Pancreas (tissue), 10 donors: ENCODE data around the gene ERF. TPM values are rescaled to one million over a fixed set of nuclear protein-coding genes. Genes with fewer than 3 reads are reported as not detected.
A peak's percentile ranks its signal among the peaks of the same experiment; 100 is the strongest.

Experiments
- ATAC-seq, 4 donors: fragments of 200-7000 bp; cut with Tn5 transposase; one replicate each; pipeline versions ENCODE4 v1.8.0 to v1.9.1; 2020; ENCODE audit warnings: mild to moderate bottlenecking in 4 of 4, moderate library complexity in 4 of 4
- DNase-seq, 6 donors: peaks; one replicate each; pipeline ENCODE4 v3.0.0-alpha.2; 2020
- FAIRE-seq: peaks from 2 replicates; lab custom pipeline; 2012; peaks lifted over from hg19 to GRCh38; lab: Jason Lieb, UNC
- H3K27ac ChIP-seq, 4 donors: fragments of 200-600 bp; sonication (generic); 1 replicate in 3 of 4; 2 replicates in 1 of 4; pipeline versions ENCODE4 v1.5.0 to v1.8.0; 2020
- H3K27me3 ChIP-seq, 4 donors: fragments of 200-600 bp; one replicate each; pipeline ENCODE4 v1.8.0; 2021
- H3K36me3 ChIP-seq, 3 donors: fragments of 200-600 bp; sonication (generic) in 1 of 3; one replicate each; pipeline versions ENCODE4 v1.5.0 to v1.8.0; 2020 to 2021
- H3K4me1 ChIP-seq, 3 donors: fragments of 200-600 bp; one replicate each; pipeline ENCODE4 v1.8.0; 2021
- H3K4me3 ChIP-seq, 4 donors: fragments of 200-600 bp; sonication (generic) in 2 of 4; one replicate each; pipeline versions ENCODE4 v1.5.0 to v1.8.0; 2020 to 2021
- H3K9me3 ChIP-seq, 4 donors: fragments of 200-600 bp; one replicate each; pipeline ENCODE4 v1.8.0; 2021
- CTCF ChIP-seq, 4 donors: fragments of 200-600 bp; sonication (generic) in 3 of 4; IDR thresholded peaks; one replicate each; pipeline versions ENCODE4 v1.5.0 to v1.8.0; 2021; ENCODE audit warnings: antibody characterized with exemption in 4 of 4
- WGBS, 2 donors: extraction: QIAGEN DNeasy Blood & Tissue Kit; methylation state at CpG; one replicate each; pipeline ENCODE4 v1.1.7; 2013; 5-methylcytosine and 5-hydroxymethylcytosine counted together
- intact Hi-C, 3 donors: fragments of 100-400 bp; cut with DNase I; formaldehyde crosslinking; loops; one replicate each; pipeline versions ENCODE4 v1.11.1 to v1.14.2; 2022
- polyA plus RNA-seq, 2 donors: library from polyadenylated mRNA; stranded (reverse); fragments of 200-250 nt; gene quantifications; one replicate each; pipeline ENCODE4 v1.2.3, GENCODE V29; 2013
- total RNA-seq, 6 donors: library from RNA; stranded (reverse); fragmentation: NEBNext Ultra II Directional in 4 of 6; extraction: Animal tissue kit (Norgen Biotek cat#: 25700) in 4 of 6; gene quantifications; one replicate each; pipeline versions ENCODE4 v1.2.1 to v1.2.4, GENCODE V29; 2021 to 2023
- donor health status: healthy with polysubstance abuse.
- donor health status: DM: no; HTN: no; CAD: no; lungs with moderate emphysema.
- donor health status: DM: no; HTN: no; CAD: no.
- donor health status: control.
- donor health status: control.
- donor health status: Bipolar disorder and iron deficiency.
- donor health status: DM: yes; HTN: yes; CAD: no.
- donor health status: DM: no; HTN: no; CAD: no.
- donor health status: DM: no; HTN: no; CAD: no.
- donor health status: DM: yes; HTN: yes; CAD: no.

The ERF gene
- total and polyA plus RNA-seq, 8 donors, result 20.5 to 48.5 (median 22.9) TPM

DNA sequence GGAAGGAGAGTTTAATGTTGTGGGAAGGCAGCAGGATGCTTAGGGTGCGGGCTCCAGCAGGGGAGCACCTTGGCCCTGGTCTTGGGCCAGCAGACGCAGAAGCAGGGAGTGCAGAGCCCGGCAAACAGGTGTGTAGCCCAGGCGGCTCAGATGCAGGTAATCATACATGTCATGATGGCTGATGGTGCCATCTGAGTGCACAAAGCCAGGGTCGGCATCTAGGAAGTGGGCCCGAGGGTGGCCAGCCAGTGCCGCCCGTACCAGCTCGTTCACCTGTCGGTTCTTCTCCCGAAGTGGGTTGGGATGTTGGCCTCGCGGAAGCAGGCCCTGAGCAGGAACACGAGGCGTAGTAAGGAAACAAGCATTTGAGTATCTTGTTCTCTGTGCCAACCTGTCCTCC lies 42.1 kb upstream of the ERF start:
- TF ChIP-seq CTCF (IDR thresholded peaks at IDR 0.05), result no peak
- Histone ChIP-seq H3K27ac (no peak overlapping the region), H3K4me3 (no peak overlapping the region), H3K9me3 (no peaks in the 10 kb centered on the region), H3K36me3 (peaks cover 0 to 11% (median 6%) of the 10 kb centered on the region in 3 donors), H3K4me1 (peaks cover 0 to 6% (median 5%) of the 10 kb centered on the region in 3 donors), H3K27me3 (no peaks in the 10 kb centered on the region)
- intact Hi-C loops, result loop anchor here in 1 of 3 donors (10.0 kb wide), 2 partner anchors 52 to 162 kb away; partner anchors contain the start of genes GSK3A and POU2F2
- 88 to 91% methylated on average over 15 of the region's 15 CpGs for WGBS, 2 donors
- ATAC-seq (no peak), FAIRE-seq (no peak), DNase-seq (no peak)

DNA sequence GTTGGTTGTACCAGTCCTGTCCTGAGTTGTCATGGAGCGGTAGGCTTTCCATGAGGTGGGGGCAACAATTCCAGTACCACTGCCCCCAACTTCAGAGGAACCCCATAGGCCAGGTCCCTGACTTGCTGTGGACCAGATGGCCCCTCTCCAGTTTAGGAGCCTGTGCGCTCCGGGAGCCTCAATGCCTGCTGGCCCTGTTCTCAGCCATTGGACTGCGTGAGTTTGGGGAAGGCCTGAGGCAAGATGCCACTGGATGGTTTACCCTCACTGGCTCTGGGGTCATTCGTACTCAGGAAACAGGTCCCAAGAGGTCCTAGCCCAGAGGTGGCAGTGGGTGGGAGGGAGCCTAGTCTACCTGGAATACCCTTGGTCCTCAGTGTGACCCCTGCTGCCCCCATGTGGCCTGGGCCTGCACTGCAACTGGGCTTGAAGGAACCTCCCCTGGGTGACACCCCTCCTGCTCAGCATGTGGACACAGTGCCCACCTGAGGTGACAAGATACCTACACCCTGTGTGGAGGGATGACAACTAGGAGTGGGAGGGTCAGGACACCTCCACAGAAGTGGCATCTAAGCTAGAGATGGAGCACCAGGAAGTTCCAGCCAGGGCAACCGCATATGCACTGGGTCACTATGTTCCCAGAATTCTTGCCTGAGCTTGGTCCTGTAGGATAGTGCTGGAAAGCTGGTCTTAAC lies 41.0 kb upstream of the ERF start:
- Histone ChIP-seq H3K27me3 (no peaks in the 10 kb centered on the region), H3K27ac (no peak overlapping the region), H3K36me3 (peaks cover 0 to 16% (median 14%) of the 10 kb centered on the region in 3 donors), H3K9me3 (no peaks in the 10 kb centered on the region), H3K4me3 (no peak overlapping the region), H3K4me1 (no peaks in the 10 kb centered on the region)
- peak; percentile 86 to 91 (median 89) for TF ChIP-seq CTCF (IDR thresholded peaks at IDR 0.05)
- WGBS, 2 donors, result 78 to 79% methylated on average over 6 of the region's 6 CpGs
- intact Hi-C loops, result loop anchor here in 1 of 3 donors (10.0 kb wide), 2 partner anchors 51 to 161 kb away; partner anchors contain the start of genes GSK3A and POU2F2
- ATAC-seq, result peak; percentile 73 to 93 (median 86)
- peak; percentile 71 to 97 (median 86) for DNase-seq
- no peak for FAIRE-seq

DNA sequence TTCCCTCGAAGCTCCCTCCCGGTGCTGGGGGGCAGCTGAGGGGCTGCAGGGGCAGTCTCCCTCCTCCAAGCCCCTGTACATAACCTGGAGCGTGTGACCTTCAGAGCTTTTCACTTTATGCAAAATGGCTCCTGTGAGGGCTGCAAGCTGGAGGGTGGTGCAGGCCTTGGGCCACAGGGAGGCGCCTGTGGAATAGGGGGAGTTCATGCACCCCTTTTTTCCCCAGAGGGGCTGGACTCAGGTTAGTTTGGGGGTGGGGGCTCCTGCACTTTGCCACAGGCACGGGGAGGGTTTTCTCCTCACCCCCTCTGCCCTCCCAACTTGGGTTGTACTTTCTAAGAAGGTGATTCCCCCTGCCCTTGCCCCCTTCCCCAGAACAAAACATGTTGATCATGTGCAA lies 40.4 kb upstream of the ERF start:
- intact Hi-C loops, result loop anchor here in 1 of 3 donors (10.0 kb wide), 2 partner anchors 51 to 161 kb away; partner anchors contain the start of genes GSK3A and POU2F2
- 60 to 71% methylated on average over 5 of the region's 5 CpGs for WGBS, 2 donors

DNA sequence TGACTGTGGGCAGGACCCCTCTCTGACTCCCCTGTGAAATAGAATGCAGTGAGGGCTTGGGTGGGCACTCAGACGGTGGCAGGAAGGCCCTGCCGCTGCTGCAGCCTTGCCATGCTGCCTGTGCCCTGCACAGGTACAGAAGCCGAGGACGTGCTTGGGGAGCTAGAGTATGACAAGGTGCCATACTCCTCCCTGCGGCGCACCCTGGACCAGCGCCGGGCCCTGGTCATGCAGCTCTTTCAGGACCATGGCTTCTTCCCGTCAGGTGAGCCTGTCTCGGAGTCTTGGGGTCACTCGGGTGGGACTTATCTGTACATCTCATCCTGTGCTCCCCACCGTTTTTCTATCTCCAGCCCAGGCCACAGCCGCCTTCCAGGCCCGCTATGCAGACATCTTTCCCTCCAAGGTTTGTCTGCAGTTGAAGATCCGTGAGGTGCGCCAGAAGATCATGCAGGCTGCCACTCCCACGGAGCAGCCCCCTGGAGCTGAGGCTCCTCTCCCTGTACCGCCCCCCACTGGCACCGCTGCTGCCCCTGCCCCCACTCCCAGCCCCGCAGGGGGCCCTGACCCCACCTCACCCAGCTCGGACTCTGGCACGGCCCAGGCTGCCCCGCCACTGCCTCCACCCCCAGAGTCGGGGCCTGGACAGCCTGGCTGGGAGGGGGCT lies 39.7 kb upstream of the ERF start:
- no peak for TF ChIP-seq CTCF (IDR thresholded peaks at IDR 0.05)
- DNase-seq, result peak in 1 of 6 donors; percentile 14
- H3K9me3 ChIP-seq, result no peaks in the 10 kb centered on the region
- intact Hi-C loops, result loop anchor here in 1 of 3 donors (10.0 kb wide), 2 partner anchors 50 to 160 kb away; partner anchors contain the start of genes GSK3A and POU2F2
- 82 to 83% methylated on average over 20 to 24 of the region's 24 CpGs for WGBS, 2 donors
- no peak for FAIRE-seq
- H3K27me3 ChIP-seq, result no peaks in the 10 kb centered on the region
- H3K4me1 ChIP-seq, result no peaks in the 10 kb centered on the region
- H3K27ac ChIP-seq, result no peak overlapping the region
- no peak for ATAC-seq
- H3K36me3 ChIP-seq, result peaks cover 0 to 30% (median 24%) of the 10 kb centered on the region in 3 donors
- no peak overlapping the region for H3K4me3 ChIP-seq

More for the DNA sequence above, 40.4 kb upstream of the ERF start:
- Histone ChIP-seq H3K27me3 (no peaks in the 10 kb centered on the region), H3K27ac (no peak overlapping the region), H3K36me3 (peaks cover 0 to 23% (median 18%) of the 10 kb centered on the region in 3 donors), H3K9me3 (no peaks in the 10 kb centered on the region), H3K4me1 (no peaks in the 10 kb centered on the region), H3K4me3 (no peak overlapping the region)
- DNase-seq (peak in 1 of 6 donors; percentile 15), FAIRE-seq (no peak), ATAC-seq (no peak)
- TF ChIP-seq CTCF (IDR thresholded peaks at IDR 0.05), result no peak
